DOHH2 (cell line): ENCODE measurements around the gene WDR70.

Experiments
- H3F3A ChIP-seq: fragments of 200-600 bp; sonication (generic), shearing (Covaris generic); 2 replicates; pipeline ENCODE4 v1.6.0; 2016; ENCODE audit warnings: antibody characterized with exemption, mild to moderate bottlenecking; ENCODE audit not compliant: control insufficient read depth, insufficient read depth
- H3K27ac ChIP-seq: fragments of 200-600 bp; sonication (generic); 2 replicates; pipeline ENCODE4 v1.5.1; 2014; ENCODE audit warnings: low read depth, mild to moderate bottlenecking, low read length, moderate library complexity
- H3K27me3 ChIP-seq: fragments of 200-600 bp; sonication (generic); 2 replicates; pipeline ENCODE4 v1.6.1; 2014; ENCODE audit warnings: mild to moderate bottlenecking, low read length, mixed read lengths; ENCODE audit not compliant: control insufficient read depth
- H3K36me3 ChIP-seq: fragments of 200-600 bp; sonication (generic); 2 replicates; pipeline ENCODE4 v1.6.1; 2014; ENCODE audit warnings: mild to moderate bottlenecking, low read length, moderate library complexity, mixed read lengths; ENCODE audit not compliant: control insufficient read depth
- H3K4me1 ChIP-seq: fragments of 200-600 bp; sonication (generic); 2 replicates; pipeline ENCODE4 v1.6.1; 2014; ENCODE audit warnings: mild to moderate bottlenecking, low read length, mixed read lengths; ENCODE audit not compliant: control insufficient read depth
- H3K4me2 ChIP-seq: fragments of 200-600 bp; sonication (generic); 2 replicates; pipeline ENCODE4 v1.6.0; 2014; ENCODE audit warnings: mild to moderate bottlenecking, low read length, moderate library complexity
- H3K4me3 ChIP-seq: fragments of 200-600 bp; sonication (generic); 2 replicates; pipeline ENCODE4 v1.5.1; 2014; ENCODE audit warnings: mild to moderate bottlenecking, low read length, mixed read lengths
- H3K79me2 ChIP-seq: fragments of 200-600 bp; sonication (generic); 2 replicates; pipeline ENCODE4 v1.6.1; 2014; ENCODE audit warnings: mild to moderate bottlenecking, low read length, mixed read lengths; ENCODE audit not compliant: control insufficient read depth
- H3K9me2 ChIP-seq: fragments of 200-600 bp; sonication (generic); replicated peaks from 2 replicates; pipeline ENCODE4 v1.6.1; 2014; ENCODE audit warnings: mild to moderate bottlenecking, low read length, mixed read lengths; ENCODE audit not compliant: control insufficient read depth
- H3K9me3 ChIP-seq: fragments of 200-600 bp; sonication (generic); 2 replicates; pipeline ENCODE4 v1.6.1; 2014; ENCODE audit warnings: antibody characterized with exemption, low read length, mixed read lengths; ENCODE audit not compliant: control insufficient read depth, insufficient read depth
- H4K20me1 ChIP-seq: fragments of 200-600 bp; sonication (generic); 2 replicates; pipeline ENCODE4 v1.6.0; 2014; ENCODE audit warnings: low read depth, mild to moderate bottlenecking, antibody characterized with exemption, low read length, moderate library complexity; ENCODE audit not compliant: control insufficient read depth, insufficient read depth
- EZH2phosphoT487 ChIP-seq: fragments of 200-600 bp; sonication (generic); IDR thresholded peaks from 2 replicates; pipeline ENCODE4 v1.6.1; 2017; ENCODE audit warnings: borderline replicate concordance, mild to moderate bottlenecking, antibody characterized with exemption, low read length, moderate library complexity, mixed read lengths
- TF ChIP-seq, protein P1 (sequence below): fragments of 200-600 bp; sonication (generic); IDR thresholded peaks from one replicate; pipeline ENCODE4 v1.5.1; 2014; ENCODE audit warnings: antibody characterized with exemption, mild to moderate bottlenecking, low read depth, low read length; ENCODE audit not compliant: poor library complexity, severe bottlenecking

The WDR70 gene

DNA sequence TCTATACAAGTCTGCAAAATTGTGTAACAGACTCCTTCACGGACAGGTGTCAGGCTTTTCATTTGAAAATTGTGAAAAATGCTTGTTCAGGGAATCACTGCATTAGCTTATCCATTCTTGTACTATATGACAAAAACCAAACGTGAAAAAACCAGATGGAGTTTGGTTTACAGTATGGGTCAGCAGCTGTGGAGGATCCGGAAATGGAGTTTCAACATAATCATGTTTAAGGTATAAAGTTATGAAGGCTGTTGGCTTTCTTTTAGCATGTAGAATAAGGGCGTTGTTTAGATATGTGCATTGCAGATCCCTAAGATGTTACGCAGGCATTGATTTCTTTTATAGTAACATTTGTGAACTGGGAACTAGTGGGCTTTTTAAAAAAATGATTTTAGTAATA is 336.9 kb downstream of the WDR70 start:
- no peak overlapping the region for H3K4me3 ChIP-seq
- TF ChIP-seq EZH2phosphoT487 = no peak
- TF ChIP-seq, protein P1, sequence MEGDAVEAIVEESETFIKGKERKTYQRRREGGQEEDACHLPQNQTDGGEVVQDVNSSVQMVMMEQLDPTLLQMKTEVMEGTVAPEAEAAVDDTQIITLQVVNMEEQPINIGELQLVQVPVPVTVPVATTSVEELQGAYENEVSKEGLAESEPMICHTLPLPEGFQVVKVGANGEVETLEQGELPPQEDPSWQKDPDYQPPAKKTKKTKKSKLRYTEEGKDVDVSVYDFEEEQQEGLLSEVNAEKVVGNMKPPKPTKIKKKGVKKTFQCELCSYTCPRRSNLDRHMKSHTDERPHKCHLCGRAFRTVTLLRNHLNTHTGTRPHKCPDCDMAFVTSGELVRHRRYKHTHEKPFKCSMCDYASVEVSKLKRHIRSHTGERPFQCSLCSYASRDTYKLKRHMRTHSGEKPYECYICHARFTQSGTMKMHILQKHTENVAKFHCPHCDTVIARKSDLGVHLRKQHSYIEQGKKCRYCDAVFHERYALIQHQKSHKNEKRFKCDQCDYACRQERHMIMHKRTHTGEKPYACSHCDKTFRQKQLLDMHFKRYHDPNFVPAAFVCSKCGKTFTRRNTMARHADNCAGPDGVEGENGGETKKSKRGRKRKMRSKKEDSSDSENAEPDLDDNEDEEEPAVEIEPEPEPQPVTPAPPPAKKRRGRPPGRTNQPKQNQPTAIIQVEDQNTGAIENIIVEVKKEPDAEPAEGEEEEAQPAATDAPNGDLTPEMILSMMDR = no peak
- H3K9me2 ChIP-seq = no peaks in the 10 kb centered on the region
- H3K27ac ChIP-seq = no peak overlapping the region
- H3K4me2 ChIP-seq = no peak overlapping the region
- no peaks in the 10 kb centered on the region for H3K27me3 ChIP-seq
- no peaks in the 10 kb centered on the region for H3K4me1 ChIP-seq
- H3K79me2 ChIP-seq = no peaks in the 10 kb centered on the region
- no peaks in the 10 kb centered on the region for H4K20me1 ChIP-seq
- no peaks in the 10 kb centered on the region for H3K36me3 ChIP-seq
- no peaks in the 10 kb centered on the region for H3F3A ChIP-seq
- H3K9me3 ChIP-seq = no peaks in the 10 kb centered on the region

DNA sequence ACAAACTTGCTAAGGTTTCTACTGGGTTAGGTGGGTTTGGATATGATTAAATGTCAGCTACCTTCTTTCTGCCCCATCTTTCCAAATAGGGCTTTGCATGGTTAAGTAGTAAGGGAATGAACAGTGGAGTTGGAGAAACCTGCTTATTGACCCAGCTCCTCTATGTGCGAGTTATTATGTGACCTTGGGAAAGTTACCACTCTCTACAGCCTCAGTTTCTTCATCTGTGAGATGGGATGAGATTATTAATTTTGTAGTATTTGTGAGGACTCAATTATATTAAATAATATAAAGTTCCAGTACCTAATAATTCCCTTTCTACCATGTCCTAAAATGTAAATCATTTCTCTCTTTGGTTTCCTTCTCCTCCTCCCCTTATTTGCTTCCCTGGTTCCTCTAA is 337.3 kb downstream of the WDR70 start:
- no peak overlapping the region for H3K4me3 ChIP-seq
- H3F3A ChIP-seq = no peaks in the 10 kb centered on the region
- no peak overlapping the region for H3K4me2 ChIP-seq
- H3K9me3 ChIP-seq = no peaks in the 10 kb centered on the region
- no peaks in the 10 kb centered on the region for H3K36me3 ChIP-seq
- no peaks in the 10 kb centered on the region for H4K20me1 ChIP-seq
- no peaks in the 10 kb centered on the region for H3K4me1 ChIP-seq
- TF ChIP-seq, protein P1 = no peak
- no peak for TF ChIP-seq EZH2phosphoT487
- H3K27me3 ChIP-seq = no peaks in the 10 kb centered on the region
- H3K79me2 ChIP-seq = no peaks in the 10 kb centered on the region
- no peaks in the 10 kb centered on the region for H3K9me2 ChIP-seq
- H3K27ac ChIP-seq = no peak overlapping the region

DNA sequence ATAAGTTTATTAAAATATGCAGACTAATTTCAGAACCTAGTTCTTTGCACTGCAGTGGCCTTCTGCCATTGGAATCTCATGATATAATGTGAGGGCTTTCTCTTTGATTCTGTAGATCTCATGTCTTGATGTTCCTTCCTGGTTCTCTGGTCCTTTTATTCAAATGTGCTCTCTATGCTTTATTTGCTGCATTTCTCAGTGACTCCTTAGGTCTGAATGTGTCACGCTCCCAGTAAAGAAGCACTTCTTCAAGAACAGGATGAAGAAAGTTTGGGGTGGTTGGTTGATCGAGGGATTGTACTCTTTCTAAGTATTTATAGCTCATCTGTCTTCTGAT is 338.1 kb downstream of the WDR70 start:
- Histone ChIP-seq H3K9me2 (no peaks in the 10 kb centered on the region), H3K4me2 (no peak overlapping the region), H3K4me1 (no peaks in the 10 kb centered on the region), H3F3A (no peaks in the 10 kb centered on the region), H3K9me3 (no peaks in the 10 kb centered on the region), H3K4me3 (no peak overlapping the region), H3K36me3 (no peaks in the 10 kb centered on the region), H4K20me1 (no peaks in the 10 kb centered on the region), H3K27me3 (no peaks in the 10 kb centered on the region), H3K27ac (no peak overlapping the region), H3K79me2 (no peaks in the 10 kb centered on the region)
- TF ChIP-seq, protein P1 = no peak
- no peak for TF ChIP-seq EZH2phosphoT487
